ENCODE results near the gene KRTAP3-1. TPM values are rescaled to one million over a fixed set of nuclear protein-coding genes. Genes with fewer than 3 reads are reported as not detected.

Gene KRTAP3-1
- total RNA-seq, 1 experiment from 2014 or later = not detected

- BruUV-seq (replicated peaks) = no TSS peak
- ChIA-PET CTCF (no interaction called here), POLR2A (ENCODE audit: low non-redundant PET) (no interaction called here)
- no peak within 1 kb of the TSS for H3K4me3 ChIP-seq (ENCODE audit: low read depth, low read length, poor library complexity, severe bottlenecking)
- intact Hi-C loops (cut with micrococcal nuclease; ENCODE audit: unreplicated experiment) = no loop called here
- DNase-seq (ENCODE audit: low spot score) = no peak
- TF ChIP-seq EZH2 (IDR thresholded peaks at IDR 0.05; ENCODE audit: borderline replicate concordance, low read depth, low read length, poor library complexity, severe bottlenecking) = no peak
- TF ChIP-seq, protein P1, sequence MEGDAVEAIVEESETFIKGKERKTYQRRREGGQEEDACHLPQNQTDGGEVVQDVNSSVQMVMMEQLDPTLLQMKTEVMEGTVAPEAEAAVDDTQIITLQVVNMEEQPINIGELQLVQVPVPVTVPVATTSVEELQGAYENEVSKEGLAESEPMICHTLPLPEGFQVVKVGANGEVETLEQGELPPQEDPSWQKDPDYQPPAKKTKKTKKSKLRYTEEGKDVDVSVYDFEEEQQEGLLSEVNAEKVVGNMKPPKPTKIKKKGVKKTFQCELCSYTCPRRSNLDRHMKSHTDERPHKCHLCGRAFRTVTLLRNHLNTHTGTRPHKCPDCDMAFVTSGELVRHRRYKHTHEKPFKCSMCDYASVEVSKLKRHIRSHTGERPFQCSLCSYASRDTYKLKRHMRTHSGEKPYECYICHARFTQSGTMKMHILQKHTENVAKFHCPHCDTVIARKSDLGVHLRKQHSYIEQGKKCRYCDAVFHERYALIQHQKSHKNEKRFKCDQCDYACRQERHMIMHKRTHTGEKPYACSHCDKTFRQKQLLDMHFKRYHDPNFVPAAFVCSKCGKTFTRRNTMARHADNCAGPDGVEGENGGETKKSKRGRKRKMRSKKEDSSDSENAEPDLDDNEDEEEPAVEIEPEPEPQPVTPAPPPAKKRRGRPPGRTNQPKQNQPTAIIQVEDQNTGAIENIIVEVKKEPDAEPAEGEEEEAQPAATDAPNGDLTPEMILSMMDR (conservative IDR thresholded peaks at IDR 0.05; ENCODE audit: low read depth, low read length) = no peak
- H3K36me3 ChIP-seq (ENCODE audit: insufficient read depth, low read length, poor library complexity, severe bottlenecking) = no peaks in the 10 kb centered on the region
- H3K27me3 ChIP-seq (replicated peaks; ENCODE audit: insufficient read depth, low read depth, low read length, poor library complexity) = no peaks in the 10 kb centered on the region
- no peaks in the 10 kb centered on the region for H3K9me3 ChIP-seq (ENCODE audit: low read depth, low read length, poor library complexity, severe bottlenecking)
- no peaks in the 10 kb centered on the region for H3K4me1 ChIP-seq (ENCODE audit: insufficient read depth, low read length, poor library complexity, severe bottlenecking)
- no peak within 1 kb of the TSS for H3K27ac ChIP-seq (ENCODE audit: low read depth, low read length, poor library complexity, severe bottlenecking)
These were observed 42.1 kb downstream of the KRTAP3-1 start, which contains the start of gene KRT39 for GRCh38 chr17:40966848-40967247. Gene KRT39 (minus strand): TSS chr17:40966948. CDS start chr17:40966856, 92 bp downstream.

DNA sequence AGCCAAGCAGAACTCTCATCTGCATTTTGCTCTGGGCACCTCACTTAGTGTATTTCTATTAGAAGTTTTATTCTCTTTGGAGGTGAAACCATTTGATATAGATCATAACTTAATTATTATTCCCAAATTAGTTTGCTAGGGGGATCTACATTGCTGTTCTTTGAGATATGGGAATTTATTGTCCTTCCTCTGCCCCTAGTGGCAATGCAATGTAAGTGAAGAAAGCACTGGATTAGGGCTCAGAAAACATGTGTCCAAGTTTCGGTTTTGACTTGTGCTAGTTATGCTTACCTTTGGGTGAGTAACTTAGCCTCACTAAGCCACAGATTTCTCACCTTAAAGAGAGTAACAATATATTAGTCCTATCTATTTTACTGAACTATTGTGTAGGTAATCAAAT lies 45.1 kb downstream of the KRTAP3-1 start:
- H3K27ac ChIP-seq (ENCODE audit: low read depth, low read length, poor library complexity, severe bottlenecking) = no peak overlapping the region

DNA sequence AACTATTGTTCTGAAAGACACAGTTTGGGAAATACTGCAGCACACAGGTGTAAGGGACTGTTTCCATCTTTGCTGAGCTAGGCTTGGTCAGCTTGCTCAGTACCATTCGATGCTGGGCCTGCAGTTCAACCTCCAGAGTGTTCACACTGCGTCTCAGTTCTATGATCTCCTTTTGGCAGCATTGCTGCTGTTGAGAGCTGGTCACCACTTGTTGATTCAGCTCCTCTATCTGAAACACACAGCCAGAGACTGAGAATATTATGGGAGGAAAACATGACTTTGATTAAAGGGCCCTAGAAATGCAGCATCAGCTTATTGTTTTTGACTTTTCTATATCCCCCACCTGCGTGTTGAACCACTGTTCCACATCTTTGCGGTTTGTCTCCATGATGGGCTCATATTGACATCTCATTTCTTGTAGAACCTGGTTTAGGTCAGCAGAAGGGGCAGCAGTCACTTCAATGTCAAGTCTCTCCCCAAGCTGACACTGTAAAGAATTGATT lies 46.8 kb downstream of the KRTAP3-1 start:
- no TSS peak for BruUV-seq (replicated peaks)

More for the DNA sequence above, 45.1 kb downstream of the KRTAP3-1 start:
- ChIA-PET CTCF (no interaction called here), POLR2A (ENCODE audit: low non-redundant PET) (no interaction called here)
- intact Hi-C loops (cut with micrococcal nuclease; ENCODE audit: unreplicated experiment) = no loop called here
- no peaks in the 10 kb centered on the region for H3K4me1 ChIP-seq (ENCODE audit: insufficient read depth, low read length, poor library complexity, severe bottlenecking)
- no peak overlapping the region for H3K4me3 ChIP-seq (ENCODE audit: low read depth, low read length, poor library complexity, severe bottlenecking)
- H3K9me3 ChIP-seq (ENCODE audit: low read depth, low read length, poor library complexity, severe bottlenecking) = no peaks in the 10 kb centered on the region
- H3K36me3 ChIP-seq (ENCODE audit: insufficient read depth, low read length, poor library complexity, severe bottlenecking) = no peaks in the 10 kb centered on the region
- BruUV-seq (replicated peaks) = no TSS peak
- H3K27me3 ChIP-seq (replicated peaks; ENCODE audit: insufficient read depth, low read depth, low read length, poor library complexity) = no peaks in the 10 kb centered on the region
- TF ChIP-seq EZH2 (IDR thresholded peaks at IDR 0.05; ENCODE audit: borderline replicate concordance, low read depth, low read length, poor library complexity, severe bottlenecking) = no peak
- TF ChIP-seq, protein P1 (conservative IDR thresholded peaks at IDR 0.05; ENCODE audit: low read depth, low read length) = peak; percentile 53
- DNase-seq (ENCODE audit: low spot score) = peak; percentile 6

More for the DNA sequence above, 46.8 kb downstream of the KRTAP3-1 start:
- Histone ChIP-seq H3K27me3 (replicated peaks; ENCODE audit: insufficient read depth, low read depth, low read length, poor library complexity) (no peaks in the 10 kb centered on the region), H3K4me3 (ENCODE audit: low read depth, low read length, poor library complexity, severe bottlenecking) (no peak overlapping the region), H3K36me3 (ENCODE audit: insufficient read depth, low read length, poor library complexity, severe bottlenecking) (no peaks in the 10 kb centered on the region), H3K9me3 (ENCODE audit: low read depth, low read length, poor library complexity, severe bottlenecking) (no peaks in the 10 kb centered on the region), H3K4me1 (ENCODE audit: insufficient read depth, low read length, poor library complexity, severe bottlenecking) (no peaks in the 10 kb centered on the region), H3K27ac (ENCODE audit: low read depth, low read length, poor library complexity, severe bottlenecking) (no peak overlapping the region)
- TF ChIP-seq, protein P1 (conservative IDR thresholded peaks at IDR 0.05; ENCODE audit: low read depth, low read length) = no peak
- TF ChIP-seq EZH2 (IDR thresholded peaks at IDR 0.05; ENCODE audit: borderline replicate concordance, low read depth, low read length, poor library complexity, severe bottlenecking) = no peak
- POLR2A ChIA-PET (ENCODE audit: low non-redundant PET) = no interaction called here
- CTCF ChIA-PET = no interaction called here
- DNase-seq (ENCODE audit: low spot score) = no peak
- intact Hi-C loops (cut with micrococcal nuclease; ENCODE audit: unreplicated experiment) = no loop called here

Data from A673 (cell line).